Measurements from ENCODE around the gene SLC17A1. TPM values are rescaled to one million over a fixed set of nuclear protein-coding genes. Genes with fewer than 3 reads are reported as not detected.

Gene SLC17A1
- total and polyA plus RNA-seq, 2 of the 4 experiments (the other 2 are of a cell fraction), result not detected

GRCh38 chr6:25743868-25744267 lies 88.0 kb downstream of the SLC17A1 start:
- Histone ChIP-seq H4K8ac (ENCODE audit: low read depth in 2 of 2, low read length in 2 of 2) (no peak overlapping the region), H2BK120ac (ENCODE audit: low read depth, low read length) (no peak overlapping the region), H3K27me3 (ENCODE audit: control insufficient read depth, insufficient read depth, low read length) (no peaks in the 10 kb centered on the region), H3K4me3 (ENCODE audit: insufficient read depth, low read depth, low read length) (no peak overlapping the region), H4K20me1 (ENCODE audit: insufficient read depth, low read length) (no peaks in the 10 kb centered on the region), H3K23ac (ENCODE audit: low read depth, low read length) (no peak overlapping the region), H3K9me1 (ENCODE audit: insufficient read depth, low read length) (no peaks in the 10 kb centered on the region), H3K4me2 (ENCODE audit: low read depth, low read length) (no peak overlapping the region), H2BK15ac (ENCODE audit: low read depth, low read length) (no peak overlapping the region), H4K91ac (ENCODE audit: insufficient read depth, low read depth, low read length) (no peak overlapping the region), H3K79me1 (ENCODE audit: low read depth in 1 of 2, low read length in 2 of 2) (no peaks in the 10 kb centered on the region), H3K18ac (ENCODE audit: low read depth, low read length) (no peak overlapping the region), H4K5ac (ENCODE audit: low read depth, low read length) (no peak overlapping the region), H2AK9ac (replicated peaks; ENCODE audit: low read depth, low read length, poor library complexity) (no peak overlapping the region), H3K9me3 (ENCODE audit: control insufficient read depth, insufficient read depth, low read length) (no peaks in the 10 kb centered on the region), H3K4me1 (ENCODE audit: control insufficient read depth, insufficient read depth, low read length) (no peaks in the 10 kb centered on the region), H3K56ac (ENCODE audit: extremely low read depth, insufficient read depth, low read length) (no peak overlapping the region), H2BK5ac (ENCODE audit: low read depth, low read length, poor library complexity, severe bottlenecking) (no peak overlapping the region), H2AFZ (replicated peaks; ENCODE audit: low read length, poor library complexity) (no peak overlapping the region), H2AK5ac (ENCODE audit: low read depth, low read length) (no peak overlapping the region), H3K4ac (ENCODE audit: low read depth, low read length) (no peak overlapping the region), H2BK20ac (ENCODE audit: low read depth, low read length) (no peak overlapping the region), H3K9ac (ENCODE audit: low read depth, low read length) (no peak overlapping the region), H3K36me3 (ENCODE audit: control insufficient read depth, insufficient read depth, low read length) (no peaks in the 10 kb centered on the region), H3K14ac (replicated peaks; ENCODE audit: low read depth, low read length) (no peak overlapping the region), H3K27ac (ENCODE audit: insufficient read depth, low read length) (no peak overlapping the region)
- BruUV-seq (replicated peaks), result no TSS peak
- in situ Hi-C loops (cut with MboI; ENCODE audit: low sequenced_read_pairs), result no loop called here
- dilution Hi-C loops (cut with HindIII; ENCODE audit: low sequenced_read_pairs, unreplicated experiment), result no loop called here
- ChIA-PET POLR2A (ENCODE audit: unreplicated experiment) (no interaction called here), CTCF (no interaction called here)
- DNase-seq, result no peak
- ATAC-seq (ENCODE audit: low read depth), result no peak
- intact Hi-C loops (cut with micrococcal nuclease), result no loop called here
- TF ChIP-seq FOS (IDR thresholded peaks at IDR 0.05; ENCODE audit: low read depth, low read length) (no peak), POLR2A (IDR thresholded peaks at IDR 0.05; ENCODE audit: low read depth, low read length) (no peak), CHD1 (IDR thresholded peaks at IDR 0.05; ENCODE audit: low read depth, low read length) (no peak), MAFK (IDR thresholded peaks at IDR 0.05; ENCODE audit: low read depth, low read length) (no peak), RFX5 (IDR thresholded peaks at IDR 0.05; ENCODE audit: low read depth, low read length) (no peak), RAD21 (IDR thresholded peaks at IDR 0.05; ENCODE audit: low read length) (no peak), BHLHE40 (IDR thresholded peaks at IDR 0.05; ENCODE audit: low read depth, low read length) (no peak), RCOR1 (IDR thresholded peaks at IDR 0.05; ENCODE audit: insufficient replicate concordance, low read length) (no peak), USF2 (IDR thresholded peaks at IDR 0.05; ENCODE audit: low read depth, low read length) (no peak), CTCF (conservative IDR thresholded peaks at IDR 0.05; ENCODE audit: low read depth, low read length) (no peak), ELK1 (IDR thresholded peaks at IDR 0.05; ENCODE audit: borderline replicate concordance, low read depth, low read length) (no peak), NFE2L2 (IDR thresholded peaks at IDR 0.05; ENCODE audit: low read depth, low read length) (no peak), SMC3 (IDR thresholded peaks at IDR 0.05; ENCODE audit: low read depth, low read length) (no peak), MAZ (IDR thresholded peaks at IDR 0.05; ENCODE audit: borderline replicate concordance, low read depth, low read length) (no peak), CEBPB (IDR thresholded peaks at IDR 0.05; ENCODE audit: low read depth, low read length) (no peak), MXI1 (IDR thresholded peaks at IDR 0.05; ENCODE audit: borderline replicate concordance, low read depth, low read length) (no peak)
